NOMO-1 treated with dmso at 0.1 percent for 144 hours (cell line): ENCODE data around the gene DLX2.

ENCODE experiments used
- DNase-seq: peaks from one replicate; lab custom pipeline; 2025; ENCODE audit not compliant: unreplicated experiment; lab: John Stamatoyannopoulos, UW

The DLX2 gene

DNA sequence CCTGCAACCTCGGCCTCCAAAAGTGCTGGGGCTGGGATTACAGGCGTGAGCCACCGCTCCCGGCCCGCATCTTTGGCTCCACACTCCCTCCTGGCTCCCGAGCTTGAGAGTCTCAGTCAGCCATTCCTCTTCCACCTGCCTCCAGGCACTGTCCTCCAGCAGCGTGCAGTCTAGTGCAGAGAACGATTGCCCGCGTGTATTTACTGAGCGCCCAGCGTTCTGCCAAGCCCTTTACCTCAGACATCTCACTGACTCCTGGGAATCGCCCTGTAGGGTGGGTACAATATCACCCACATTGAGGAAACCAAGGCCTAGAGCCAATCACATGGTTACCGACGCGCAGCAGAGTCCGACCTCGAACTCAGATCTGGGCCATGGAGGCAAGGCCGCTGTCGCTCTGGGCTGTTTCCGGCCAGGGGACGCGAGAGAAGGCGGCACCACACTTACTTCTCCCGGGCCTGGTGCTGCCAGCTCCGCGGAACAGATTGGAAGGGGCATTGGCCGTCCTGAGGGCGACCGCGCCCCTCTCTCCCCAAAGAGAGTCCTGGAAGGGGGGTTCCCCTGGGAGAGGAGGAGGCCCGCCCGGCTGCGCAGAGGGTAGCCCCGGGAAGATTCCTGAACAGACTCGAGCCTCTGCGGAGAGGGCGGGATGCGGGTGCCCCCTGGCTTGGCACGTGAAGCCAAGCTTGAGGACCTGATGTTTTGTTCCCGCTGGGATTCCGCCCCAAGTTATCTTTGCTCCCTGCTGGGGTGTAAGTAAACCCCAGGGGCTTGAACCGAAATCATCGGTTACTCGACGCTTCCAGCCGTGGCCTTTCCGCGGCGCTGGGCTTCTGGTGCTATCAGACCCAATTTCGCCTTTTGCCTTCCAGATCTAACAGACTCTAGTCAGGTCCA is 5.2 kb upstream of the DLX2 start:
- DNase-seq: no peak

DNA sequence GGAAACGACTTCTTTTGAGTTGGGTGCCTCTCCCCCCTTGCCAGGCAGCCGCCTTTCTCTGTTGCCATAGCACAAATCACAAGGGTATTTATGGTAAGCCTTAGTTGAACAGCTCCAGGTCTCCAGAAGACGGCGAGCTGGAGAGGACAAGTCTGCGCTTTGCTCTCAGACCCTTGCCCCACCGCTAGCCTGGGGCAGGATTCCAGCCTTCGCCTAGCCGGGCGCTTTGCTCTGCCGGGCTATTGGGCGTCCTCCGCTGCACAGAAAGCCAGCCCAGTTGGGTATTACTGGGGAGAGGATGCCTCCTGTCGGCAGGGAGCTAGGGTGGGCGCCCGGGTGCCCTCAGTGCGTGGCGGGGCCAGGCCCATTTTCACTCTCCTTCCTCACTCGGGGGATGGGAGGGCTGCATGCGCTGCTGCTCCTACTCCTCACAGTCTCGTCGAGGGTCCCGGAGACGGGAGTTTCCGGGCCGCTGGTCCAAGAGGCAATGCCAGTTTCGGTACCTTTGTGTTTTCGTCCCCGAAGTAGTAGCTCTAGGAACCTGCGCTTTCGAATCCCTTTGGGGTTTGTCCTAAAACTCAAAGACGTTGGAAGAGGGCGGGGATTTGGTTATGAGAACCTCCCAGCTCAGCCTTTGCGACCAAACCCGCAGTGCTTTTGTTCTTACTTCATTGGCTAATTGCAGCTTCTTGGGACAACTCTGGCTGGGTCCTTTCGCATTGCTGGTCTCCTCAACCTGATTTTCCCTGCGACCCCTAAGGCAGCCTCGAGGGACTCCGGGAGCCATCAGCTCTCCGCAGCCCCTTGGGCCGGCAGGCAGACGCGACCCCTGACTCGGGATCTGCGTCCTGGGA is 3.6 kb upstream of the DLX2 start:
- peak; percentile 61 for DNase-seq

DNA sequence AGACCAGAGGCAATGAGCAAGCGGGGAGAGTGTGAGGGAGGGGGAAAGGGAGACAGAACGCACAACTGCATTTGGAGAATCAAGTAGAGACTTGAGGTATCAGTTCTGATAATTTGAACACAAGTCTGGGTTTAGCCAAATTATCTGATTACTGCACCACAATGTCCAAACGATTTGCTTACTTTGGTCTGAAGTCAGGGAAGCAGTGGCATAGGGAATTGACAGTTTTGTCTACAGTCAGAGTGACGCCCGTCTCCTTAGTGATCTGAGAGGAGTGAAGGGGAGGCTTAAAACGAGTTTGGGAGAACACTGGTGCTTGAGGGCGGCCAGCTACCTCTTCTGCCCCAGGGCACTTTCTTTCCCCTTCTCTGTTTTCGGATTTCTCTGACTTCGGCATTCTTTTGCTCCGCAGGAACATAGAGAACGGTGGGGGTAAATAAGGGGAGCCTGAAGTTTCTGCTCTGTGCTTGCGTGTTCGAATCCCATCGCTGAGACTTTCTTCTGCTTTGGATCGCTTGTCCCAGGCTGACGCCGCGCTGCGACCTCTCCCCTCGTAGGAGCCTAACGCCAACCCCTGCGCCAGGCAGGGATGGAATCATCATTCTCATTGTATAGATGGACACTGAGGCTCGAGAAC is 2.9 kb upstream of the DLX2 start:
- no peak for DNase-seq

DNA sequence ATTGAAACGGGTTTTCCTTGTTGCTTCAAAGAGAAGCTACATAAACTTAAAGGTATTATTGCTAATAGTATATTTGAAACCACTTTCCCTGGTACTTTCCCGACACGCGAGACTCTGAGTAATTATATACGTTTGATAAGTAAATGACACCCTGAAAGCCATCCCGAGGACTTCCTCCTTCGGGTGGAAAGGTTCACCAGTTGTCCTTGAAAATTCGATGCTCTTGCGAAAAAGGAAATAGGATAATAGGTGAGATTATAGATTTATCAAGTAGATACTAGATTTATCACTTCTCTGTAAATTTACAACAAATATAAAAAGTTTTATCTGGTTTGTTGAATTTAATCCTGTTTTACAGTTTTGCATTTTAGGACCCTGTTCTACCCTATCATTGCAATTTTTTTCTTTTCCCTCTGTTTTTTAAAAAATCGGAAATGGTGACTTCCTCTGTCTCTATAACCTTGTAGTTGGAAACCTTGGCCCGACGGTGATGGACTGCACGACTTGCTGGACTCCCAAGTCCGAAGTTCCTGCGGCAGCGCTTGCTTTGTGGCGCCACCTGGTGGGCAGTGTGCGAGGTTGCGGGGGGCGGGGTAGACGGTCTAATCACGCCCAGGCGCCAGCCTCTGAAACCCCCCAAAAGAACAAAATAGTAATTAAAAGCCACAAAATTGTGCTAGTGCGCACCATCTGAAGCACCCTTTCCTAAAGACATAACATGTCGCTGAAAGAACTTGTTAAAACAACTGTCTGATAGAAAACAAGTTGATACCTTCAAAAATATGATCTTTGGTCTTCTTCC is 972 bp upstream of the DLX2 start:
- peak; percentile 40 for DNase-seq

DNA sequence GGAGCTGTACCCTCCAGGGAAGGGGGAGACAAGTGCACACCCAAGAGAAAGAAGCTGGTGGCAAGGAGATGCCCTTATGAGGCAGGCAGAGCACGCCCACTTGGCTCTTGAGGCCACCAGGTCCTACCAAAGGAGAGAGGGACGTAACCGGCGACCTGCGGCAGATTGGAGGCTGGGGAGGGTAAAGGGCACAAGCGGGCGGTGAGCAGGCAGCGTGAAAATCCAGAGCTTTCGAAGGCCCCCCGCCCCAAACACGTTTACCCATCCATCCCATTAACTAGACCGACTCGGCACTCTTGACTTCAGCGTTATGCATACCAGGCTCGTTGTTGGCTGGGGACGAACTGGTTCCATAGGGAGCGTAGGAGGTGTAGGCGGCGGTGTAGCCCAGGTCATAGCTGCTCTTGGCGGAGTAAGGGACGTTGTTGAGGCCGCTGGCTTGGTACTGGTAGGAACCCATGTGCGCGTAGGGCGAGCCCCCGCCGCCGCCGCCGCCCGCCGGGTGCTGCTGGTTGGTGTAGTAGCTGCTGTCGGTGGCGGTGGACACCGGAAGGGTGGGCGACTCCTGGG is 794 bp downstream of the DLX2 start:
- DNase-seq: no peak

DNA sequence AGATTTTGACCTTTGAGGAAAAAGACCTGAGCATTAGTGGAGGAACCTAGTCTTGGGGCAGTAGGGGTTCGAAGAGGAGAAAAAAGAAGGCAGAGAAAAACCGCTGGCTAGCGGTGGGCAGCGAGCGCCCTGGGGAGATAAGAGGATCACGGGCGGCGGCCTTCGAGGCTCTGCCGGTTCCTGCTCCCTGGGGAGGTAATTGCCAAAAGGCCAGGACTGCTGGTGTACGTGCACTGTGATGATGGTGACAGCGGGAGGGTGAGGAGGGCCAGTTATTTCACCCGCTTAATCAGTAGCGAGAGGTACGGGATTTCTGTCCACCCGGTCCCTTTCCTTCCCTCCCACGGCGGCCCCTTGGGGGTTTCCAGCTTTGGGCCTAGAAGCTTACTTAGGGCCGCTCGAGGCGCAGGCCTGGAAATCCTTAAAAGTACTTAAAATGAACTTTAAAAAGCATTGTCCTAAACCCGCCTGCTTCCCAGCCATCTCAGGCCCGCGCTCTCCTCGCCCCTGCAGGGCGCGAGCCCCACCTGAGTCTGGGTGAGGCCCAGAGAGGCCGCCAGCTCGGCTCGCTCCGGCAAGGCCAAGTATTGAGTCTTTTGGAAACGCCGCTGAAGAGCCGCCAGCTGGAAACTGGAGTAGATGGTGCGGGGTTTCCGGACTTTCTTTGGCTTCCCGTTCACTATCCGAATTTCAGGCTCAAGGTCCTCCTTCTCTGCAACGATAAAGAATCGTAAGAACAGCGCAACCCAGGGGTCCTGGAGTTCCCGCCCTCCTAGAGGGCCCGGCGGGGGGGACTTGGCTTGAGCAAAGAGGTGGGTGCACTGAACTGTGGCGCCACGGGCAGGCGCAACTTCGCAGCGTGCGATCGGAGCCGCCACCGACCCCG is 1.5 kb downstream of the DLX2 start:
- DNase-seq: no peak

DNA sequence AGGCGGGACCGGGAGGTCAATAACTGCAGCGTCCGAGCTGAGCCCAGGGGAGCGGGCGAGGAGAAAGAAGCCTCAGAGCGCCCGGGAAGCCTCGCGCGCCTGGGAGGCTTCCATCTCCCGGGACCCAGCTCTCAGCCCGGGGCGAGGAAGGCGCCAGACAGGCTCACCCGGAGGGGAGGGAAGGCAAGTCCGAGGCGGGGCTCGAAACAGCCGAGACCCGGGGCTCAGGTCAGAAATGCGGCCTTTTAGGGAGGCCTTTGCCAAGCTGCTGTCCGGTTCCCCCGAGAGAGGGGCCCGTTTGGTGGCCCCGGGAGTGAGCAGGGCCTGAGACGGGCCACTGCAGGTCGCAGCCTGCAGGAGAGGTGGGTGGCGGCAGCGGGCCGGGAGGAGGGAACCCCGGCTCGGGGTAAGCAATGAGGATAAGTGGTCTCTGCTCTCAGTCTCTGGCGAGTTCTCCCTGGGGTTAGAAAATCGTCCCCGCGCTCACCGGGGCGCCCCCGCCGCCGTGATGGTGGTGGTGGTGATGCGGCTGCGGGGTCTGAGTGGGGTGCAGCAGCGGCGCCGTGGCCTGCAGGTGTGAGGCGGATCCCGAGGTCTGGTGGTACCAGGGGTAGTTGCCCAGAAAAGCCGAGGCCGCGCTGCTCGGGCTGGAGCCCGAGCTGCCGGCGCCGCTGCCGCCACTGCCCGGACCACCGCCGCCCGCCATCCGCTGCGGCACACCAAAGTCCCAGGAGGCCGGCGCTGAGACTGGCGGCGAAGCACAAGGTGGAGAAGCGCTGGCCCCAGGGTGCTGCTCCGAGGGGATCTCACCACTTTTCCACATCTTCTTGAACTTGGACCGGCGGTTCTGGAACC is 2.4 kb downstream of the DLX2 start:
- DNase-seq: no peak

DNA sequence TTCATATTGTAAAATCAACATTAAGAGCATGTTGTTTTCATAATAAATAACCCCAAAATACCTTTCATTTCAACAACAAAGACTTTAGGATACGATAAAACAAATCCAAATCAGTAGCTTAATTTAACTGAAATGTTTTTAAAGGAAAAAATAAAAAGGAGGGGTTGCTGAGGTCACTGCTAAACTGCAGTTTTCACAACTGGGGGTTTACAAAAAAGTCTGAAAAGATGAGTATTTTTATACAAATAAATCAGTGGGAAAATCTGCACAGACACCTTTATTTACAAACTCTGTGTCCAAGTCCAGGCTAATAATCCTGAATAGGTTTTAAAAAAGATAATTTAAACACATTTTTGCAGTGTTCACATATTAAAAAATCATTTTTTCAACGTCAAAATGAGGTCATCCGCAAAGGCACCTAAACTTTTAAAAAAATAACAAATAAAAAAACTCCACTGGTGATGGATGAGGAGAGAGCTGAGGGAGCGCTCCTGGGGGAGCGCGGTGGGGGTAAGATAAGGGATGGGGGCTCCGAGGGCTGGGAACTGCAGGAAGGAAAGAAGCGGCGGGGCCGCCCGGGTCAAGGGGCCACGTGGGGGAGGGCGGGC is 3.1 kb downstream of the DLX2 start:
- no peak for DNase-seq

DNA sequence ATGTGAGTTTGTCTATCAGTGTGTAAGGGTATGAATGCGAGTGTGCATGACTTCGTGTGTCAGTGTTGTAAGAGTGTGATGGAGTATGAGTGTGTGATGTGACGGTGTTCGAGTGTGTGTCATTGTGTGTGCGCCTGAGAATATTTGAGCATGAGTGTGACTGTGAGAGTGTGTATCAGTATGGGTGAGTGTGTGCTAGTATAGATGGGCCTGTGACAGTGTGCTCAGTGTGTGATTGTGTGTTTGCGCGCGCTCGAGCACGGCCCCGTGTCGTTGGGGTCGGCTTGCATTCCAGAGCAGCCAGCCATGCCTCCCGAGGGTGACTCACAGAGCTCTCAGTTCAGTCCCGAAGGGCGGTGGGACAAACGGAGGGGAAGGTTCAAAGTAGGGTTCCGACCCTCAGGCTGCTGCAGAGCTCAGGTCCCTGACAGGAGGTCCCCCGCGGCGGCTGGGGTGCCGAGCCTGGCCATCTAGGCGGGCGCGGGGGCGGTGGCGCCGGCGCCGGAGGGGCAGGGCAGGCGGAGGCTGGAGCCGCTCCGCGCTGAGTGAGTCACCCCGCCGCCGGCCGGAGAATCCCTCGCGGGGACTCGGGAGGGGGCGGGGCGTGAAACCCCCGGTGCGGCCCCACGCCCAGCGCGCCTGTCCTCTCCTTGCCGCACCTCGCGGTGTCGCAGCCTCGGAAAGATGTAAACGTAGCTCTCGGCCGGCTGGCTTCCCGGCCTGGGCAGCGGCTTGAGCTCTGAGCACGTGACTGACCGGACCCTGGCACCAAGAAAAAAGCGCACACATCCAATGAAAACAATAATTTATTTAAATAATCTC is 3.8 kb downstream of the DLX2 start:
- no peak for DNase-seq

DNA sequence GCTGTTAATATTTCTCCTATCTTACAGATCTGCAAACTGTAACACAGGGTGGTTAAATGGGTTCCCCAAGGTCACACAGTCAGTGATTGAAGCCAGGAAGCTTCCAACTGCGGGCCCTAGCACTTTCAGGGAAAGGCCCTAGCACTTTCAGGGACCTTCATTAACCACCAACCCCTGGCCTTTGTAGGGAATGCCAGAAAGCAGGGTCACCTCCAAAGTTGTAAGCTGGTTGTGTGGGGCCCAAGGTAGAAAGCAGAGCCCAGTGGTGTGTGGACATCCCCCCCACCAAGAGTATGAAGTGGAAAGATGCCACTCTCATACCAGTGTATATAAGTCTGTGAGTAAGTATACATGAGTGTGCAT is 4.4 kb downstream of the DLX2 start:
- no peak for DNase-seq

DNA sequence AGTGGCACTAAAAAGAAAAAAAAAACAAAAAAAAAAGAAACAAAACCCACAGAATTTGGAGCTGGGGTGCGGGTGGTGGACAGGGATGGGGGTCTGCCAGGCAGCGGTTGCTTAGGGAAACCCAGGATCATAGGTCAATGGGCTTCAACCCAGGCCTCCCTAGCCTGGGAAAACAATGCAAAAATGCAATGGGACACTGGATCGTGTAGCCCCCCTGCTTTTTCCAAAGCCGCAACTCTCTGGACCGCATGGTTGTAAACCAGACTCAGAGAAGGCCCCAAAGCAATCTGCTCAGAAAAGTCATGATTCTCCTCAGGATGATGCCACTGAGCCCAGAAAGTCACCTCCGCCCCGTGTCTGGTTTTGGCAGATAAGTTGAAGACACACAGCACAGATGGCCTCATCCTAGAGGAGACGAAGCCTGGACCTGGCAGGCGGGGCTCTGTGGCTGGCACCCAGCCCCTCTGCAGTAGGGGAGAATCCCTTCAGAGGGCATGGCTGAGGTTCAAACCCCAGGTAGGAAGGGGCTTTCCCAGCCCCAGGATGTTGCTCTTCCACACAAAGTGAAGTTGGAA is 5.1 kb downstream of the DLX2 start:
- no peak for DNase-seq

DNA sequence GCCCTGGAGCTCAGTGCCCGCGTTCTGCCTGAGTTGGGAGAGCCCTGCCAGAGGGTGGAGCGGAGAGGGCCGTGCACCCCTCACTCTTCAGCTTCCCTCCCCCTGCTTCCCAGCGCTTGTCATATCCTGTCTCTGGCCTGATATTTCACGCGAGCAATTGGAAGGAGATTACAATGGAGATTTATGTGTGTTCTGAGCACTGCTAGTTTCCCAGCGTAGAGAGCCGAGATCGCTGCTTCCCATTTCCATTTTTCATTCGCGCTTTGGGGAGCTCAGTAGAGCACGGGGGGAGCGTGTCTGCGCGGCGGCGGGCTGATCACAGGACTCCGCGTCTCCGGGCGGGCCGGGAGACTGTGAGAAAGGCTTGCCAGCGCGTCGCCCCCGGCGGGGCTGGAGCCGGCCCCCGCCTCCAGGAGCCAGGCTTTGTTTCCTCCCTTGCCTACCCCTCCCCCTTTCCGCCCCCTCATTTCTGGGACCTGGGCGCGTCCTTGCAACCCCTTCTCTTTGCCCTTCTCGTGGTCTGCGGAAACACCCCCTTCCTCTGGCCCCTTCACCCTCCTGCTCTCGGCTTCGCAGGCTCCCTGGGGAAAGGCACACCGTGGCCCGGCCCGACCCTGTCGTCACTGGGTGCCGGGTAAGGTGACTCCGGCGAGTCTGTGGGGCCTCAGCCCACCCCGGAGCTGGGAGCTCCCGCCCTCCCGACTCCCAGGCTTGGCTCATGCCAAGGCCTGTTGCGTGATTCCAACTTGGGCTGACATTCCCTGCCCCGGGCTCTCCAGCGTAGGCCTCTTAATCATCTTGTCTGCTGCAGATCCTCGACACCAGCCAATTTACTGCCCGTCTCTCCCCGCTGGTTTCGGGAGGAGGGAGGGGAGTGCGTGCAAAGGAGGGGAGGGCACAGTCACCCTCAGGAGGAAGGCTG is 5.8 kb downstream of the DLX2 start:
- no peak for DNase-seq

DNA sequence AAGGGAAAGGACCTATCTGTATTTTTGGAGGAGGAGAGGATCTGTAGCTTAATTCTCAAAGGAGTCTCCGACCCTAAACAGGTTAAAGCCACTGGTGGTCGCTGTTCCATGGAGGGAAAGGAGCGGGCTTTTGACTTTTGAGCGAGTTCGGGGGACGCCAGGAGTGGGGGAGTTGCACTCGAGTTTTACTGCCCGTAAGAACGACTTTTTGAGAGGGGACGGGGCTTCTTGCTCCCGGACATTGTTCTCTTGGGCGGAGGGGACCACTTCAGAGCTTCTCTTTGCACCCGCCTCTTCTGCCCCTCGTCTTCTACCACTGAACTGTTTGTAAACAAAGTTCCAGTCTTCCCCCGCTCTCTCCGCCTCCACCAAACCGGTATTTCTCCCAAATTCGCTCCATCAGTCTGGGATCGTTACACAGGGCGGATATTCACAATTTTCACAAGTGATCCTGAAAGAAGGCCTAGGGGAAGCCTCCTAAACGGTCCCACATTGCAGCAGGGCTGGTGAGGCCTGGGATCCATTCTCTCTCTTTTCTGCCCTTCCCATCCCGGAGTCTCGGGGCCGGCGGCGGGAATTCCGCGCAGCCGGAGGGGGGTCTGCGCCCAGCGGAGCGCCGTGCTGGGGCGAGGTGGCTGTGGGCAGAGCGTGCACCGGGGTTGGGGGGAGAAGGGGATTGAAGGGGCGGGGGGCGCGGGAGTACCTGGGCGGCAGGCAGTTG is 6.6 kb downstream of the DLX2 start:
- DNase-seq: no peak

DNA sequence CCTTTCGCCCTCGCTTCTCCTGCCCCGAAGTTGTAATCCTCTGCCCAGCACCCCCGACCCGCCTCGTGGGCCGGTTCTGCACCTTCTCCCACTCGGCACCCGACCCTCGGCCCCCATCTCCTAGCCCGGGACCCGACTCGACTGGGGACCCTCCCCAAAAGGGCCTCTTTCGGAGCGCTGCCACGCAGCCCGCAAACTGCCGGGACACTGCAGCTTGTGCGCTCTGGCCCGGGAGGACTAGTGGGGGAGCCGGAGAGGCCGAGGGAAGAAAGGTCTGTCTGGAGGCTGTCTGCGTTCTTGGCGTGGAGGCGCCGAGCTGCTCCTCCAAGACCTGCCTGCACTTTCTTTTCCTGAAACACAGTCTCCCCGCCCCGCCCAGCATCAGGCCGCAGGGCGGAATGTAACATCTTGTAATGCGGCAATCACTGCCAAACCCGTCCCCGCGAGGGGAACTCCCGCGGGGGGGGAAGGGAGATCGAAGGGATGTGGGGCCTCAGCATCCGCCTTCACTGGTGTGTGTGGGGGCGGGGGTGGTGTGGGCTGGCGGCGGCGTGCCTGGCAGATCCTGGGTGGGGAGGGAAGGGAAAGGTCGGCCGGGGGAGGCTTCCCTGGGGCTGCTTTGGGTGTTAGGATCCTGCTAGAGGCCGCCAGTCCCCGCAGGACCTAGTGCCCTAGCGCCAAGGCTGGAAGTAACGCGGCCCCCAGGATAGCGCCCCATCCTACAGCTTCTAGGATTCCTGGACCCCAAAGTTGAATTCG is 7.4 kb downstream of the DLX2 start:
- peak; percentile 35 for DNase-seq
